Esophagus squamous epithelium (tissue), 5 donors: ENCODE results near the gene GPC3. TPM values are rescaled to one million over a fixed set of nuclear protein-coding genes. Genes with fewer than 3 reads are reported as not detected.

ENCODE experiments used
- DNase-seq: peaks from one replicate; lab custom pipeline; 2025; lab: John Stamatoyannopoulos, UW
- H3K27ac ChIP-seq, 4 donors: fragments of 200-600 bp; sonication (generic); one replicate each; pipeline ENCODE4 v1.5.1; 2016 to 2019; ENCODE audit warnings: mild to moderate bottlenecking in 1 of 4
- H3K27me3 ChIP-seq, 4 donors: fragments of 200-600 bp; sonication (generic); 1 replicate in 3 of 4; 2 replicates in 1 of 4; pipeline versions ENCODE4 v1.5.1 to v1.6.0; 2017 to 2021; ENCODE audit warnings: antibody characterized with exemption in 1 of 4
- H3K36me3 ChIP-seq, 3 donors: fragments of 200-600 bp; sonication (generic); one replicate each; pipeline ENCODE4 v1.5.1; 2016 to 2019
- H3K4me1 ChIP-seq, 3 donors: fragments of 200-600 bp; sonication (generic); one replicate each; pipeline ENCODE4 v1.5.1; 2017 to 2019
- H3K4me3 ChIP-seq, 4 donors: fragments of 200-600 bp; sonication (generic); 1 replicate in 3 of 4; 2 replicates in 1 of 4; pipeline ENCODE4 v1.5.1; 2016 to 2019; ENCODE audit warnings: mild to moderate bottlenecking in 2 of 4, moderate library complexity in 1 of 4
- H3K9me3 ChIP-seq, 3 donors: fragments of 200-600 bp; sonication (generic); one replicate each; pipeline ENCODE4 v1.5.1; 2016 to 2019
- CTCF ChIP-seq, 6 experiments: fragments of 450-650 bp in 4 of 6; fragments of 200-600 bp in 2 of 6; sonication (generic) in 2 of 6; IDR thresholded peaks; one replicate each; pipeline ENCODE4 v1.5.1; 2016 to 2019; ENCODE audit warnings: antibody characterized with exemption in 6 of 6, mild to moderate bottlenecking in 4 of 6, moderate library complexity in 4 of 6
- POLR2A ChIP-seq, 4 donors: fragments of 450-650 bp; IDR thresholded peaks; one replicate each; pipeline ENCODE4 v1.6.1; 2017; ENCODE audit warnings: antibody characterized with exemption in 4 of 4, mild to moderate bottlenecking in 4 of 4, moderate library complexity in 3 of 4
- WGBS, 2 donors: methylation state at CpG; one replicate each; pipeline ENCODE4 v1.1.5; 2018; 5-methylcytosine and 5-hydroxymethylcytosine counted together
- intact Hi-C: fragments of 100-400 bp; cut with DNase I; formaldehyde crosslinking; loops from one replicate; pipeline ENCODE4 v1.15.0; 2022
- total RNA-seq, 4 donors: library from RNA; depleted of rRNA; stranded (reverse); fragments of >200 nt; gene quantifications; one replicate each; pipeline ENCODE4 v1.1.0, GENCODE V29; 2016
- donor health status: DM: yes; HTN: yes; CAD: no.

GPC3 gene
- total RNA-seq, 4 donors from 2014 or later, result 0.44 to 2.8 (median 1.7) TPM; not detected in 1

DNA sequence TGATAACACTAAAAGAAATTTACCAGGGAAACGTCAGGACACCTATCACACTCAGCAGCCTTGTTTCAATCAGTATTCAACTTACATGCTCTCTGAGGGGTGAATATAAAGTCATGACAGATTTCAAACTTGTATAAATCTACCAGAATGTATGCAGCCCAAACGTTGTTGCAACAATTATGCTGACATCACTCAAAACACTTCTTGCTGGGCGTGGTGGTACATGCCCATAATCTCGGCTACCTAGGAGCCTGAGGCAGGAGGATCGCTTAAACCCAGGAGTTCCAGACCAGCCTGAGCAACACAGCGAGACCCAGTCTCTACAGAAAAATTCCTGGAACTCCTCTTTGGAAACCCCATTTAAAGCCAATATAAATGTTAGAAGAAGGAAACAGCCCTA, 303.5 kb downstream of the GPC3 start:
- TF ChIP-seq POLR2A (IDR thresholded peaks at IDR 0.05), result no peak
- TF ChIP-seq CTCF (IDR thresholded peaks at IDR 0.05), result no peak
- no peak overlapping the region for H3K4me3 ChIP-seq
- no peak overlapping the region for H3K27ac ChIP-seq
- no peaks in the 10 kb centered on the region for H3K9me3 ChIP-seq
- H3K4me1 ChIP-seq, result no peaks in the 10 kb centered on the region
- intact Hi-C loops, result no loop called here
- no peaks in the 10 kb centered on the region for H3K36me3 ChIP-seq
- DNase-seq, result no peak
- H3K27me3 ChIP-seq, result no peaks in the 10 kb centered on the region
- WGBS, 2 donors, result 25 to 54% methylated on average over 2 to 6 of the region's 6 CpGs

DNA sequence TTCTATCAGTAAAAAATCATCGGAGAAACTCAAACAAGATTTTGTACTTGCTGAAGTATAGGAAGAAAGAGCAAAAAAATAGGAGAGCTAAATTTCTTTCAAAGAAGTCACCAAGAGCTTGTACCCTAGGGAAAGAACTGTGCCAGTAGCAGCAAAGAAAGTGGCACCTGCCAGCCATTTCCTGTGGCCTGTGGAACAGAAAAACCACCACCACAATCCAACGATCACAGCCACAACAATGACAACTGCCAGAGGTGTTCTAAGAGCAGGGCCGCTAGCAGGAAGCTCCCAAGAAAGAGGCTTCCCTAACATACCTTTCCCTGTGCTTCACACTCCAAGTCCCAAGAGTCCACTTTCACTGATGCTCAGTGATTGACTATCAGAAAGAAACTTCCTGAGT, 304.0 kb downstream of the GPC3 start:
- H3K4me1 ChIP-seq, result no peaks in the 10 kb centered on the region
- no peaks in the 10 kb centered on the region for H3K9me3 ChIP-seq
- no peak for DNase-seq
- intact Hi-C loops, result no loop called here
- H3K36me3 ChIP-seq, result no peaks in the 10 kb centered on the region
- H3K27ac ChIP-seq, result no peak overlapping the region
- no peak overlapping the region for H3K4me3 ChIP-seq
- WGBS, 2 donors, result 20 to 47% methylated on average over 1 to 3 of the region's 3 CpGs
- no peaks in the 10 kb centered on the region for H3K27me3 ChIP-seq
- no peak for TF ChIP-seq CTCF (IDR thresholded peaks at IDR 0.05)
- TF ChIP-seq POLR2A (IDR thresholded peaks at IDR 0.05), result no peak

DNA sequence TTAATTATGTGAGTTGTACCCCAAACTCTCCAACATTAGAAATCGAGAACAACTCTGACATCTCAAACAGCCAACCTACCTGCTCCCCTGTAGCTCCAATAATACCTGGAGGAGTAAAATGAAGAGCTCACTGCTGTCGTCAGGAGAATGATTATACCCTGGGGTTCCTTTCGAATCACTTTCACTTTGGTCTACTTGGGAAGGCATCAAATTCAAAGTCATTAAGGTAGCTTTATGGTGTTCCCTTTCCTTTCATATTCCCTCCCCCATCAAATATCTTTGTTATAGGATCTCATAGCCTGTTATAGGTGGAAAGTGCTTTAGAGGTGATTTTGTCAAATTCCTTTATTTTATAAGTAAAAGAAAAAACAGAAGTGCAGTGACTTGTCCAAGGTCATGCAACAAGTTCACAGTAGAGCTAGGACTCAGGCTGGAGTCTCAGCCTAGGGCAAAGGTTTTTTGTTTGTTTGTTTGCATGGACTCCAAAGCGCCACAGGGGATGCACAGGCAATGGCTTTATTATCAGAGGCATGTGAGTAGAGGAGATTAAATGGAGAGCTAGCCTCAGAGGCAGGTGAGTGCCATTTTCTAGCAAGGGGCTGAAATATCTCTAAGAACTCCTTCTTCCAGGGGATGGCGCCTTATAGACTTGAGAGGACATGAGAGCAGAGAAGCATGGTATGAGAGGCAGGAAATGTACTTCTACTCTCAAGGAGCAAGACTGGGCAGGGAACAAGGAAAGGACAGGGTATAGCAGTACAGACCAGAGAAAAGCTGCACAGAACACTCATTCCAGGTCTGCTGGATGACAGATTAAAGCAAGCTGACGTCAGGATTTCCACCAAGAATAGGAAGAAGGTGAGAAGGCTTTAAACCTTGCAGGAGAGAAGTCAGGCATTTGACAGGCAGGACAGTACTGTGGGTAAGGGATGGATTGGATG, 308.0 kb downstream of the GPC3 start:
- TF ChIP-seq POLR2A (IDR thresholded peaks at IDR 0.05) (no peak), CTCF (IDR thresholded peaks at IDR 0.05) (no peak)
- no peaks in the 10 kb centered on the region for H3K9me3 ChIP-seq
- H3K4me1 ChIP-seq, result no peaks in the 10 kb centered on the region
- WGBS, 2 donors, result 58 to 86% methylated on average over 4 to 6 of the region's 6 CpGs
- intact Hi-C loops, result no loop called here
- H3K36me3 ChIP-seq, result no peaks in the 10 kb centered on the region
- no peaks in the 10 kb centered on the region for H3K27me3 ChIP-seq
- no peak overlapping the region for H3K27ac ChIP-seq
- DNase-seq, result no peak
- H3K4me3 ChIP-seq, result no peak overlapping the region

DNA sequence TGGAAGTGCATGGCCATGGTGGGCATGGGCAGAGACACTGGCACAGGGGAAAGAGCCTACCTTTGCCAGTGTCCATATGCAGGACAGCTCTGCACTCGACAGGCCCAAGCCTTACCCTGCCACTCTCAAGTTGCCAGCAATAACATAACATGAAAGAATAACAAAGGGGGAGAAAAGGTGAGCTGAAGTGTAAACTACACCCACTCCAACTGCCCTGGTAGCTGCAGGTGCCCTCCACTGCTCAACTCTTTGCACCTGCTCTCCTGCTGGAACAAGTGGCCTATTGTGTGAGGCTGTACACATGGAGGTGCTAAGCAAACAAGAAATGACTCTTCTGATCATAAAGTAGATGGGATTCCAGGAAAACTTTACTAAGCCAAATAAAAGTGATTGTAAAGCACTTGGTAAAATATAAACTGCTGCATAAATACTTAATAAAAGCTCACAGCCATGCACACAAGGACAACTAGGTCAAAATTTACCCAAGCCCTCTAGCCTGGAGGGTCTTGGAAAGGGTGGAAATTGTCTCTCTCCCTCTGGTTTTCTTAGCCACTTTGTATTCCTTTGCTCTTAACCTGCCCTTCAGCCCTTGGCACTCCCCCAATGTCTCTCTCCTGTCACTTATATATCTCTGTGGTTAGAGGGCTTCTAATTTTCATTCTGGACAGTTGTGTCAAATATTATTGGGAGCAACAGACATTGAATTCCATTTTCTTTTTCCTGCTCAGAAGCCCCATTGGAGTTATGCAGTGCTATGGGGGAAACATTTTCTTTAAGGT, 308.9 kb downstream of the GPC3 start:
- 38% methylated on average over 1 of the region's 1 CpG; no CpG with 5 or more reads in 1 of the 2 donors for WGBS, 2 donors
- TF ChIP-seq POLR2A (IDR thresholded peaks at IDR 0.05), result no peak
- no peak for TF ChIP-seq CTCF (IDR thresholded peaks at IDR 0.05)
- Histone ChIP-seq H3K4me1 (no peaks in the 10 kb centered on the region), H3K9me3 (no peaks in the 10 kb centered on the region), H3K27me3 (no peaks in the 10 kb centered on the region), H3K36me3 (no peaks in the 10 kb centered on the region), H3K4me3 (no peak overlapping the region), H3K27ac (no peak overlapping the region)
- intact Hi-C loops, result no loop called here
- no peak for DNase-seq
